Neural cell (in vitro differentiated cells): ENCODE data around the gene ERAL1.

ENCODE experiments used
- EP300 ChIP-seq: fragments of 450-650 bp; conservative IDR thresholded peaks from 2 replicates; pipeline ENCODE4 v1.6.1; 2014; ENCODE audit warnings: antibody characterized with exemption, mild to moderate bottlenecking, moderate library complexity; ENCODE audit not compliant: poor library complexity, severe bottlenecking
- EZH2 ChIP-seq: fragments of 200-600, 300-800 bp; shearing (Covaris generic), sonication (generic); IDR thresholded peaks from 2 replicates; pipeline ENCODE4 v1.6.1; 2014; ENCODE audit warnings: antibody characterized with exemption, low read length, borderline replicate concordance, mild to moderate bottlenecking; ENCODE audit not compliant: insufficient read depth, poor library complexity, severe bottlenecking
- POLR2AphosphoS5 ChIP-seq: IDR thresholded peaks from 2 replicates; pipeline ENCODE4 v1.6.1; 2012
- RAD21 ChIP-seq: fragments of 450-650 bp; conservative IDR thresholded peaks from 2 replicates; pipeline ENCODE4 v1.6.1; 2014; ENCODE audit warnings: antibody characterized with exemption, mild to moderate bottlenecking, moderate library complexity
- TAF1 ChIP-seq: IDR thresholded peaks from 2 replicates; pipeline ENCODE4 v1.6.1; 2012; ENCODE audit warnings: low read depth
- TF ChIP-seq, protein P1 (sequence below): fragments of 450-650 bp; IDR thresholded peaks from 2 replicates; pipeline ENCODE4 v1.5.1; 2014; ENCODE audit warnings: antibody characterized with exemption, mild to moderate bottlenecking, moderate library complexity; ENCODE audit not compliant: poor library complexity, severe bottlenecking

DNA sequence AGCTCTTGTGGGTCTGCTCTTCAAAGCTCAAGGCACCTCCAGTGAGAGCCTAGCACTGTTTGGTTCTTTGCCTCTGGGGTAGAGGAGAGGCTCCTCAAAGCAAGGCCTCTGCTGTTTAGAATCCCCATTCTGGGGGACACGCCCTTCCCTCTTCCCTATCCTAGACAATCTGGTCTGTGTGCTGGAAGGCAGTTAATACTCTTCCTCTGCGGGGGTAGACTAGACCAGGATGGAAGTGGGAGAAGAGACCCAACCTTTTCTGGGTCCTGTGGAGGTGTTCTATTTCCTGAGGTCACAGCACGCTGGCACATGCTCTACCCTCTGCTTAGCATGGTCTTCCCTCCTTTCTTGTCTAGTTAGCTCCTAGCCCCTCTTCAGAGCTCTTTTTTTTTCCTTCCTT is 7.7 kb downstream of the ERAL1 start:
- TF ChIP-seq POLR2AphosphoS5 (no peak), EZH2 (no peak), TAF1 (no peak), EP300 (no peak), RAD21 (no peak)
- TF ChIP-seq, protein P1, sequence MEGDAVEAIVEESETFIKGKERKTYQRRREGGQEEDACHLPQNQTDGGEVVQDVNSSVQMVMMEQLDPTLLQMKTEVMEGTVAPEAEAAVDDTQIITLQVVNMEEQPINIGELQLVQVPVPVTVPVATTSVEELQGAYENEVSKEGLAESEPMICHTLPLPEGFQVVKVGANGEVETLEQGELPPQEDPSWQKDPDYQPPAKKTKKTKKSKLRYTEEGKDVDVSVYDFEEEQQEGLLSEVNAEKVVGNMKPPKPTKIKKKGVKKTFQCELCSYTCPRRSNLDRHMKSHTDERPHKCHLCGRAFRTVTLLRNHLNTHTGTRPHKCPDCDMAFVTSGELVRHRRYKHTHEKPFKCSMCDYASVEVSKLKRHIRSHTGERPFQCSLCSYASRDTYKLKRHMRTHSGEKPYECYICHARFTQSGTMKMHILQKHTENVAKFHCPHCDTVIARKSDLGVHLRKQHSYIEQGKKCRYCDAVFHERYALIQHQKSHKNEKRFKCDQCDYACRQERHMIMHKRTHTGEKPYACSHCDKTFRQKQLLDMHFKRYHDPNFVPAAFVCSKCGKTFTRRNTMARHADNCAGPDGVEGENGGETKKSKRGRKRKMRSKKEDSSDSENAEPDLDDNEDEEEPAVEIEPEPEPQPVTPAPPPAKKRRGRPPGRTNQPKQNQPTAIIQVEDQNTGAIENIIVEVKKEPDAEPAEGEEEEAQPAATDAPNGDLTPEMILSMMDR = no peak
